Activated effector memory CD4-positive, alpha-beta T cell treated with anti-CD3 and anti-CD28 coated beads, Interleukin-2, amount 50 U/mL, for 16 hours (primary cell): ENCODE data around the gene MZB1.

ENCODE experiments used
- DNase-seq: peaks from one replicate; pipeline ENCODE4 v3.0.0-alpha.2; 2020

Gene MZB1

DNA sequence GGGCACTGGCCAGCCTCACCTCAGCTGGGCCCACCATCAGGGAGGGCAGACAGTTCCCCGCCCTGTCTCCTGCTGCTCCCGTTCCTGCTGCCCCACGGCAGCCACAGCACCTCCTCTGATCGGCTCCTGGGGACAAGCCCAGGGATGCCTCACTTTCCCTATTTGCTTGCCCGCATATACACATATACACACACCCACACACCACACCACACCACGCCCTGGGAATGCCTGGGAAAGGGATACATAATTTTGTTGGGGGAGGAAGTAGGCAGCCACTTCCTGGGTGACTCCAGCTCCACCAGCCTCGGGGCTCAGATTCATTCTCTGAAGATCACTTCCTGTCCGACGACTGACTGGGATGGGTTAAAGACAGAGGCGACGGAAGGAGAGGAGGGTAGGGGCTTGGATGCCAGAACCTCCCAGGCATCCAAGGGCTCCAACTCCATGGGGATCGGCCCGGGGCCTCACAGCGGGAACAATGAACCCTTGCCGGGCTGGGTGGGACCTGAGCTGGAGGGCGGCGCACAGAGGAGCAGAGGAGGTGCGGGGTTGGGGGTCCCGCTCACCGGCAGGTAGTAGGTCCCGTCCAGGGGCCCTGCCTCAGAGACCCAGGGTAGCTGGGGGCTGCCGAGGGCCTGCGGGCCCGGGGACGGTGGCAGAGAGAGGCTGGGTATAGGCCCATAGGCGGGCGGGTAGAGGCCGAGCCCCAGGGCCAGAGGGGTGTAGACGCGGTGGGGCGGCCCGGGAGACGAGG is 2.0 kb upstream of the MZB1 start:
- no peak for DNase-seq

DNA sequence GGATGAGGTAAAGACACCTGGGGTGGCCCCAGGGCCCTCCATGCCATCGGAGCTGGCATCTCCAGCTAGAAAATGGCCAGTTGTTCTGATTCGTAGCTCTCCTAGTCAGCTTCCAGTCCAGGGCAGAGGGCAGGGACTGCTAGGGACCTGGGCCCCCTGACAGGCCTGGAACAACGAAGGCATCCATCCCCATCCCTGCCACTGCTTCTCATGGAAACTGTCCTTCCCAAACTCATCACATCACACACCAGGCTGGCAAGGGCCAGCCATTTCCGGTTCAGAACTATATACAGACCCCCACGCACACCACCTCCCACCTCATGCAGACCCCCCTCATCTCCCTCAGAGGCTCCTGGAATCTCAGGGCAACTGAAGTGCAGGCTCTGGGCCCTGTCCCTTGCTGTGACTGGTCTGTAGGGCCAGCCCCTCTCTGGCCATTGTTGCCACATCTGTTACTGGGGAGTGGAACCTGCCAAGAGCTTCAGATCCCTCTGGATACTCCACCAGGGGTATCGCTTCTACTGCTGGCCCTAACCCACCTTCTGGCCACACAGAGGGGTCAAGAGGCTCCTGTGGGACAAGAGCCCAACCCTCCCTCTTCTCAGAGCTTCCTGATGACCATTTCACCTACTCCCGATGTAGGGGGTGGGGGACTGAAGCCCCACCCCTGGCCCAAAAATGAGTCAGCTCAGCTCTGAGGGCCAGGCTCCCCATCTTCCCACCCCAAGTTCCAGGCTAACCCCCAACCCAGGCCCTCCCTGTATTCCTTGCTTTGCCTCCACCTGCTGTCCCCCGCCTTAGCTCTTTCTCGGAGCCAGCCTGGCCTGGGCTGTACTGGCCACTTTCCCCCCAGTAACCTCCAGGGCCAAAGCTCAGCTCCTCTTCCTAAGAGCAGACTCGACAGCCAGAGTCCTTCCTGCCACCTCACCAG is 1.2 kb upstream of the MZB1 start:
- no peak for DNase-seq

DNA sequence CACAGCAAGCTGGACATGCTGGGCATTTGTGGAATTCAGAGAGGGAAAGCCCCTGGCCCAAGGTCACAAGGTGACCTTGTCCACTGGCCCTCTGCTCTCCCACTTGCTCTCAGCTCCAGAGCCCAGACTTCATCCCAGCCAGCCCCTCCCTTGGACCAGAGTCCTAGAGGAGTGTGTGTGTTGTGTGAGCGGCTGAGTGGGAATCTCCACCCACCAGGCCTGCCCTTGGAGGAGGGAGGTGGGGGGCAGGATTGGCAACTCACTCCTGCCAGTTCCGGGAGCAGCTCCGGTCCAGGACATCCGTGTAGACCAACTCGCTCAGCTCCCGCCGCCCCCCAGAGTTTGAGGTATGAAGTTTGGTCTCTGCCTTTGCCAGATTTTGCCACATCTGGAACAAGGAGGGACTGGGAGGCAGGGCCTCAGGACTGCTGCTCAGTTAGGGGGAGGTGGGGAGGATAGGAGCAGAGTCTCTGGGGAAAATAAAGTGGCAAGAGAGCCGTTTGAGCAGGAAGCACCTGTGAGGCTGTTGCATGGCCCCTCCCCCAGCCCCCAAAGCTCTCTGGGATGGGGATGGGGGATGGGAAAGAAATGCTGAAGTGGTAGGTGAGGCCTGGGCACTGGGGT is 1.4 kb downstream of the MZB1 start:
- DNase-seq, result peak; percentile 44

DNA sequence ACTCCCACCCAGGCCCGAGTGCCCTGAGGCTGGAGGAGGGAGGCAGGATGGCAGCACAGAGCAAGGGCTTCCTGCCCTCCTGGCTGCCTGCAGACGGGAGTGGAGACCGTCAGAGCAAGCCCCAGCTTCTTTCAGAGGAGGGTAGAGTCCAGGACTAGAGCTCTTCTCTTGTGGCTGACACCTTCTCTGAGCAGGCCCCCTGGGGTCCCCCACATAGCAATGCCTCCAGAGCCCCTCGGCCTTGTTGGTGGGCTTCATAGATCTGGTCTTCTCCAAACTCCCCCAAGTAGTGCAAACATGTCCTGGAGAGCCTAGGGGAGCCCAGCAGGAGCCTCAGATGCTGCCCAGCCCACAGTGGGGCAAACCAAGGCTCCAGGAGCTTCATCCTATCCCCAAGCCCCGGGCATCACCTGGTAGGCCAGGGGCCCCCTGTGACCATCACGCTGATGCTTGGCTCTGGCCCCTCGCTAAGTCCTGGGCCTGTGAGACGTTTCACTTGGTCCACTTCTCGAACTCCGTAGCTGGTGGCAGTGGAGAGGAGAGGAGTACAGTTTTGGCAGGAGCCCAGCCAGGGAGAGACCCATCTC is 2.0 kb downstream of the MZB1 start:
- peak; percentile 60 for DNase-seq

GRCh38 chr5:139386956-139387355 is 2.8 kb downstream of the MZB1 start:
- peak; percentile 27 for DNase-seq

DNA sequence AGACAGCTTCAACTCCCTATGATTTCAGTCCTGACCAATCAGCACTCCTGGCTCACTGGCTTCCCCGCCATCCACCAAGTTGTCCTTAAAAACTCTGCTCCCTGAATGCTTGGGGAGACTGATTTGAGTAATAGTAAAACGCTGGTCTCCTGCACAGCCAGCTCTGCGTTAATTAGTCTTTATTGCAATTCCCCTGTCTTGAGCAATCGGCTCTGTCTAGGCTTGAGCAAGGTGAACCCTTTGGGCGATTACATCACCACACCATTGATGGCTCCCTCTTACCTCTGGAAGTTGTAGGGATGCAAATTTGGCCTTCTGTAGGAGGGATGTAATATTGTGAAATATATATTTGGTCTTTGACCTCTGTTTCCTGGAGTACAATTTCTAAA is 3.7 kb downstream of the MZB1 start:
- no peak for DNase-seq

DNA sequence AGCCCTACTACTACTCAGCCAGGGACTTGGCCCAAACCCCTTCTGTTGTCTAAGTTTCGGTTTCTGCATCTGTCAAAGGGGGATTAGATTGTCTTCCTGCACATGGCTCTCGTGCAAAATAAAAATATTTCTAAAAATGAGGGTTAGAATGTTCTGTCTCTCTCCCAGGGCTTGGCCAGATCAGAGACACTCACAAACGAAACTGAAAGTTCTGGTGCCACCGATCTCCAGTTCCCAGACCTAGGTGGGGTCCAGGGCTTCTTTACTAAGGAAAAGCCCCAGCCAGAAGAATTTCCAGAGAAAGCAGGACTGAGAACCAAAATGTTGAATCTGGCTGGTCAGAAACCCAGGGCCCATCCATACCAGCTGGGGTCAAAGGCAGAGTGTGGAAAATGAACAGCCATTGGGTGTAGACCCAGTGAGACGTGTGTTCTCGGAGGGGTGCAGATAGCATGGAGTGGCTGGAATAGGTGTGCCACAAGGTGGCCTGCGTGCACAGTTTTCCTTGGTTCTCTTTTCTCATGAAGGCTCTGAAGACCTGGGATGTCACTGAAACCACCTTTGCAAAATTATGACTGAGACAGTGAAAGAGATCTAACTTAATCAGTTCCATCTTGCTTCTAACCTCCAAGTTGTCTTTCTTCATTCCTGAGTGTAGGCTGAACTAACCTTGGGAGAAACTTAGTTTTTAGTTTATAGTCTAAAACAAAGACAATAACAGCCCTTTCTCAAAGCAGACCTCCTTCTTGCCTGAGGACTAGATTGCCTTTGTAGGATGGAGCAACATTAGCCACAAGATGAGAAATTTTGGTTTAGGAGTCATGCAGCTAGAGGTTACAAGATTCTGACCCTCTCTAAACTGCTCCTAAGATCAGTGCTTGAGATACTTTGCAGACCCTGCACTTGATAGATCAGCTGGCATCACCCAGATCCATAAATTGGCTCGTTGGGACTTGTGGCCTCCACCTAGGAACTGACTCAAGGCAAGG is 4.4 kb downstream of the MZB1 start:
- DNase-seq, result peak; percentile 63

- peak; percentile 53 for DNase-seq
These were observed 5.1 kb downstream of the MZB1 start for GRCh38 chr5:139384591-139385051.

DNA sequence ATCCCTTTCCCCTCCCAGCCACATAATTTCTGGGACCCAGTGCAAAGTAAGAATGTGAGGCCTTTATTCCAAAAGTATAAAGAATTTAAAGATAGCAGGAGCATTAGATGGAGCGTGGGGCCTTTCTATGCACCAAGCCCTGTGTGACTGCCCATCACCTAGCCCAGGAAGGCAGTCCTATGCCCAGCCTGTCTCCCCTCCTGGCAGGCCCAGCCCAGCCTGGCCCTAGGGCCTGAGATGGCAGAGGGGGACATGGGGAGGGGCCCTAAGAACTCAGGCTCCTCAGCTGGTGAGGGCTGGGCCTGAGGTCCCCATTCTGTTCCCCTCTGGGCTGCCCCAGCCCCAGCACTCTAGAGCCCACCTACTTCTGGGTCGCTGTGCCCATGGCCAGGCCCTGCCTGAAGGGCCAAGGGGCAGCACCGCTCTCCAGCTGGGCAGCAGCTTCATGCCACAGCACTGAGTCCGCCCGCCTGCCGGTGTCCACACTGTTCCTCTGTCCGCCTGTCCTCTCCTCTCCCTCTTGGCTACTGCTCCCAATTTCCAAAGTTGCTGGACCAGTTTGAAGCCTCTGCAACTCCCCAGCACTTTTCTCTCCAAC is 5.6 kb downstream of the MZB1 start:
- peak; percentile 39 for DNase-seq

DNA sequence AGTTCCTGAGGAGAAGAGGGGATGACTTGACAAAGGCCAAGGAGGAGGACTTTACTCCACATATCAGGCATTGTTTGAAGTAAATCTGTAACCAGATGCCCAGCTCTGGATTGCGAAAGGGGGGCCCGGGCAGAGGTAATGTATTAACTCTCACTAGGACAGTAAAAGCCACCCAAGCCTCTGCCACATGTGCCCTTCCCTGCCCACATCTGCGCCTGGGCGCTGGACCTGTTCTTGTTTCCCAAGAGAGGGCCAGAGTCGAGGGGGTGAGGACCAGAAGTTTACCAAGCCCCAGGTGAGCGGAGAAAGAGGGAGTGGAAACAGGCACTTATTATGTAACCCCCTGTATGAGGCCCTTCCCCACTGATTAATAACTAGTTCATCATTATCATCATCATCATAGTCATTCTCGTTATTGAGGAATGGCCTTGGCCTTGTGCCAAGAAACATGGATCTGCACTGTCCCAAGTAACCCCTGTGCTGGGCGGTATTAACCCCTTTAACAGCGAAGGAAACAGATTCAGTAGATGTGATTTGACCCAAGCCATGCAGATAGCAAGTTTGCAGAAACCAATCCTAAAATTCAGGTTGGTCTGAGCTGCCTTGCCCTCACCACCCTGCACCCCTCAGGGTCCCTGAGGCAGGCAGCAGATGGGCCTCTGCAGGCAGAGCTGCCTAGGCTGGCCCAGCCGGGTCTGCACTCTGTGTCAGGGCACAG is 6.3 kb downstream of the MZB1 start, which contains the start of gene SLC23A1:
TSS of gene SLC23A1 (minus strand) at position 23 of the 718 bp plus-strand sequence. CDS start 44 bp downstream, outside the sequence.
- peak; percentile 58 for DNase-seq

DNA sequence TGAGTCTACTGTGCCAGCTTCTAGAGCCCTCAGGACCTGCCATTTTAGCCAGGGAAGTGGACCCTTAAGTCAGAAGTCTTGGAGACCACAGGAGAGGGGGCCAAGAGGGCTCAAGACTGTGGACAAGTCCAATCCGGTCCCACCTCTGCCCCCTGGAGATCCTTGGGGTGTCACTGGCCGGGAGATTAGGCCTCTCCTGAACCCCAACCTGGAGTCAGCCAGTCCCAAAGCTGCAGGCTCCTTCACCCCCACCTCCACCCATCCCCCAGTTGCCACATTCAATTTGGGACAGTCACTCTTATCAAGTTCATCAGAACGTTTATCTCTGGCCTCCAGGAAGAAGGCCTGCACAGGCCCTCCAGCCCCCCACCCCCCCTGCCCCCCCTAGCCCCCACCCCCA is 6.9 kb downstream of the MZB1 start:
- peak; percentile 44 for DNase-seq

DNA sequence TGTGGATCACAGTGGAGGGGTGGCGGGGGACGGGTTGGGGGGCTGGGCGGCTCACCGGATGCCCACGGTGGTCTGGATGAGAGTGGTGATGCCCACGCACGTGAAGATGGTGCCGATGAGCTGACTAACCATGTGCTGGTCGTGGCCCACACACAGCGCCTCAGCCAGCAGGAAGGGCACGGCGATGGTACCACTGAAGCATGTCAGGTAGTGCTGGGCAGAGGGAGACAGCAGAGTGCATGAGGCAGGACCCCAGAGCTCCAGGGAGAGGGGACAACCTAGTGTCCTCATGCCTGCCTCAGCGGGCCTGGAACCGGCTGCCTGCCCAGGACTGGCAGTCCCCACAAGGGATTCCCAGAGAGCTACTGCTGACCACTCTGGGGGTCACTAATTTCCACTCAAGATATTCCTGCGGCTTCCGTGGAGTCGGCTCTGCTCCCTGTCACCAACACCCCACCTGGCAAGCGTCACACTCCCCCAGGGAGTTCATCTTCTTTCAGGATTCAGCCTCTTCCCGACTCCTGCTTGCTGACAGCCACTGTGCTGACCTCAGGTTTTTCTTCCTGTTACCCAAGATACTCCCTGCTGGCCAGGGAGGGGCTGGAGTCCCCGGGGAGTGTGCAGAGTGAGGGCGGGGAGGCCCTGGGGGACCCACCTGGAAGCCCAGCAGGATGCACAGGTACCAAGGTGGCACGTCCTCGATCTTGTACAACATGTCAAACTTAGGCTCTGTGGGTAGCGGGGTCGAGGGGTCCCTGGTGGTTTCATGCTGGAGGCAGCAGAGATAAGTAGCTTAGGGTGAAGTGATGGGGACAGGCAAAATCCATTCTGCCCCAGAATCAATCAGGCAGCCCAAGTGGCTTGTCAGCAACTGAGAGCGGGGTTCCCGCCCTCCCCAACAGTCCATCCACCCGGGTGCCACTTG is 7.6 kb downstream of the MZB1 start:
- DNase-seq, result peak; percentile 53

- DNase-seq, result peak; percentile 46
These were observed 9.9 kb downstream of the MZB1 start for GRCh38 chr5:139379626-139380449.

GRCh38 chr5:139378941-139379361 is 10.8 kb downstream of the MZB1 start:
- DNase-seq, result peak; percentile 57

- peak; percentile 56 for DNase-seq
These were observed 11.4 kb downstream of the MZB1 start for GRCh38 chr5:139378101-139378825.

GRCh38 chr5:139377226-139377625 is 12.5 kb downstream of the MZB1 start:
- peak; percentile 42 for DNase-seq

DNA sequence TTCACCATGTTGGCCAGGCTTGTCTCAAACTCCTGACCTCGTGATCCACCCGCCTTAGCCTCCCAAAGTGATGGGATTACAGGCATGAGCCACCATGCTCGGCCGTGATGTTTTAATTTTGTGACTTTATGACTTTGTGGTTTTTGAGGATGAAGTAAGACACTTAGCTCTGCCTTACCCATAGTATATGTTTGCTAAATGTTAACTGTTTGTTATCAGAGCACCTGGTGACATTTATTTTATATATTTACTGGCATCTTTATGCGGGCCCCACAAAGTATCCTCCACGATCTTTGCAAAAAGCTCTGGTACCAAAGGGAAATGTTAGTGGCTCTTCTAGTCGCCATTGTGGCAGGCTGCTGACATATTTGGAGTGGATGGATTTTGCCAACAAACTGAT is 13.3 kb downstream of the MZB1 start:
- peak; percentile 14 for DNase-seq

GRCh38 chr5:139374909-139375308 is 14.8 kb downstream of the MZB1 start:
- DNase-seq, result no peak
